Sigmoid colon (tissue), 7 donors: ENCODE results near the gene DNAJC6. TPM values are rescaled to one million over a fixed set of nuclear protein-coding genes. Genes with fewer than 3 reads are reported as not detected.

Experiments used
- DNase-seq: peaks from one replicate; pipeline ENCODE4 v3.0.0-alpha.2; 2019
- H3K27ac ChIP-seq, 4 donors: fragments of 200-600 bp; sonication (generic); one replicate each; pipeline ENCODE4 v1.5.1; 2016 to 2019; ENCODE audit warnings: mild to moderate bottlenecking in 1 of 4
- H3K27me3 ChIP-seq, 3 donors: fragments of 200-600 bp; sonication (generic); one replicate each; pipeline ENCODE4 v1.5.1; 2019; ENCODE audit warnings: mild to moderate bottlenecking in 1 of 3
- H3K36me3 ChIP-seq, 4 donors: fragments of 200-600 bp; sonication (generic); one replicate each; pipeline ENCODE4 v1.5.1; 2016 to 2019
- H3K4me1 ChIP-seq, 4 donors: fragments of 200-600 bp; sonication (generic); one replicate each; pipeline ENCODE4 v1.5.1; 2017 to 2019
- H3K4me3 ChIP-seq, 4 donors: fragments of 200-600 bp; sonication (generic); one replicate each; pipeline ENCODE4 v1.5.1; 2017 to 2019; ENCODE audit warnings: mild to moderate bottlenecking in 2 of 4, moderate library complexity in 1 of 4
- H3K9me3 ChIP-seq, 4 donors: fragments of 200-600 bp in 3 of 4; sonication (generic) in 3 of 4; one replicate each; pipeline versions ENCODE4 v1.5.1 to v1.6.1; 2013 to 2019
- EP300 ChIP-seq, 4 donors: sonication (generic); formaldehyde crosslinking; IDR thresholded peaks; one replicate each; pipeline ENCODE4 v1.6.1; 2017; ENCODE audit warnings: antibody characterized with exemption in 4 of 4
- POLR2A ChIP-seq, 2 donors: fragments of 450-650 bp; IDR thresholded peaks; one replicate each; pipeline ENCODE4 v1.6.1; 2016; ENCODE audit warnings: antibody characterized with exemption in 2 of 2, mild to moderate bottlenecking in 2 of 2, moderate library complexity in 2 of 2
- POLR2AphosphoS5 ChIP-seq, 4 donors: sonication (generic); formaldehyde crosslinking; IDR thresholded peaks; one replicate each; pipeline ENCODE4 v1.6.1; 2017; ENCODE audit warnings: antibody characterized with exemption in 4 of 4
- WGBS, 2 donors: extraction: QIAGEN DNeasy Blood & Tissue Kit; methylation state at CpG; one replicate each; pipeline ENCODE4 v1.1.7; 2013; 5-methylcytosine and 5-hydroxymethylcytosine counted together
- intact Hi-C: fragments of 100-400 bp; cut with DNase I; formaldehyde crosslinking; loops from one replicate; pipeline ENCODE4 v1.15.1; 2023
- polyA plus RNA-seq, 3 donors: library from polyadenylated mRNA; stranded (reverse); fragments of 200-250 nt; gene quantifications; one replicate each; pipeline ENCODE4 v1.2.3, GENCODE V29; 2013
- total RNA-seq, 4 donors: library from RNA; depleted of rRNA; stranded (reverse); fragments of >200 nt; gene quantifications; one replicate each; pipeline ENCODE4 v1.1.0, GENCODE V29; 2016
- TF ChIP-seq, protein P1 (sequence below), 4 experiments: fragments of 450-650 bp in 3 of 4; fragments of 200-600 bp in 1 of 4; IDR thresholded peaks; one replicate each; pipeline ENCODE4 v1.5.1; 2016 to 2019; ENCODE audit warnings: antibody characterized with exemption in 4 of 4, mild to moderate bottlenecking in 3 of 4, moderate library complexity in 2 of 4
- donor health status: healthy with polysubstance abuse.
- donor health status: Bipolar disorder and iron deficiency.
- donor health status: healthy.

Gene DNAJC6
- total and polyA plus RNA-seq, 7 donors: 0.23 to 7.1 (median 3.9) TPM

DNA sequence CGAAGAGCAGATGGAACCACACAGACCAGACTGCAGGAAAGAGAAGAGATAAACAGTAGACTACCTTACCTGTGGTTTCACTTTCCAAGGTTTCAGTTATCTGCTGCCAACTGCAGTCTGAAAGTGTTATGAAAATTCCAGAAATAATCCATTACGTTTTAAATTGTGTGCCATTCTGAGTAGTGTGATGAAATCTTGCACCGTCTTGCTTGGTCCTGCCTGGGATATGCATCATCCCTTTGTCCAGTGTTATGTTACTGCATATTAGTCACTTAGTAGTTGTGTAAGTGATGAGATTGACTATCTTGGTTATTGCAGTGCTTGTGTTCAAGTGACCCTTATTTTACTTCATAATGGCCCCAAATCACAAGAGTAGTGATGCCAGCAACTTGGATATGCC lies 33.9 kb downstream of the DNAJC6 start:
- Histone ChIP-seq H3K4me1 (no peaks in the 10 kb centered on the region), H3K27me3 (no peaks in the 10 kb centered on the region), H3K9me3 (no peaks in the 10 kb centered on the region), H3K36me3 (no peaks in the 10 kb centered on the region), H3K4me3 (no peak overlapping the region), H3K27ac (no peak overlapping the region)
- WGBS, 2 donors: 79 to 82% methylated on average over 3 of the region's 3 CpGs
- no peak for TF ChIP-seq POLR2A (IDR thresholded peaks at IDR 0.05)
- no peak for TF ChIP-seq POLR2AphosphoS5 (IDR thresholded peaks at IDR 0.05)
- TF ChIP-seq, protein P1, sequence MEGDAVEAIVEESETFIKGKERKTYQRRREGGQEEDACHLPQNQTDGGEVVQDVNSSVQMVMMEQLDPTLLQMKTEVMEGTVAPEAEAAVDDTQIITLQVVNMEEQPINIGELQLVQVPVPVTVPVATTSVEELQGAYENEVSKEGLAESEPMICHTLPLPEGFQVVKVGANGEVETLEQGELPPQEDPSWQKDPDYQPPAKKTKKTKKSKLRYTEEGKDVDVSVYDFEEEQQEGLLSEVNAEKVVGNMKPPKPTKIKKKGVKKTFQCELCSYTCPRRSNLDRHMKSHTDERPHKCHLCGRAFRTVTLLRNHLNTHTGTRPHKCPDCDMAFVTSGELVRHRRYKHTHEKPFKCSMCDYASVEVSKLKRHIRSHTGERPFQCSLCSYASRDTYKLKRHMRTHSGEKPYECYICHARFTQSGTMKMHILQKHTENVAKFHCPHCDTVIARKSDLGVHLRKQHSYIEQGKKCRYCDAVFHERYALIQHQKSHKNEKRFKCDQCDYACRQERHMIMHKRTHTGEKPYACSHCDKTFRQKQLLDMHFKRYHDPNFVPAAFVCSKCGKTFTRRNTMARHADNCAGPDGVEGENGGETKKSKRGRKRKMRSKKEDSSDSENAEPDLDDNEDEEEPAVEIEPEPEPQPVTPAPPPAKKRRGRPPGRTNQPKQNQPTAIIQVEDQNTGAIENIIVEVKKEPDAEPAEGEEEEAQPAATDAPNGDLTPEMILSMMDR (IDR thresholded peaks at IDR 0.05): no peak
- TF ChIP-seq EP300 (IDR thresholded peaks at IDR 0.05): no peak
- intact Hi-C loops: no loop called here
- no peak for DNase-seq

DNA sequence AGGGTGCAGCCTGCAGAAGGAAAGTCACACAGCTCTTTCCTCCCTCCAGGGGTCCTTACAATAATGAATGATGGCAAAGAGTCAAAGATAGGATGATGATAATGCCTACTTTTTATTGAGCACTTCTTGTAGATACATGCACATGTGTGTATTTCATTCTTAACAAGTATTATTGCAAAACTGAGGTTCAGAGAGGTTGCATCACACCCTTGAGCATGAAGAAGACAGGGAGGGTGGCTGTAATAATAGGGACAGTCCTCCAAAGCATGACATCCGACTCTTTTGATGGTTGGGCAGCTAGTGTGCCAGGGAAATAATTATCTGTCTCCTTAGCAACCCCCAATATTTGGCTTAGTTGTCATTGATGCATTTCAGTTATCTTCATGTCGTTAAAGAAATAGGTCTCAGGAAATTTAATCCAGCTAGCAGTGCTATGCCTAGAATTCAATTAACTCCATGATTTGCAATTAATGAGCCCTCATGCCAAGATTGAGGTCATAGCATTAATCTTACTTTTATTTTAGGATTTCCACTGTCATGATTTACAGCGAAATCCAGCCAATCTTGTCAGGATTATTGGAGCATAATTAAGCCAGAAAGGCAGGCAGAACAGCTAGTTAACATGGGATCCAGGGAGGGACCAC lies 35.0 kb downstream of the DNAJC6 start:
- 83 to 84% methylated on average over 3 of the region's 3 CpGs for WGBS, 2 donors
- no peak overlapping the region for H3K4me3 ChIP-seq
- DNase-seq: no peak
- H3K36me3 ChIP-seq: no peaks in the 10 kb centered on the region
- H3K4me1 ChIP-seq: no peaks in the 10 kb centered on the region
- H3K27ac ChIP-seq: no peak overlapping the region
- H3K9me3 ChIP-seq: no peaks in the 10 kb centered on the region
- TF ChIP-seq POLR2A (IDR thresholded peaks at IDR 0.05): no peak
- no peak for TF ChIP-seq EP300 (IDR thresholded peaks at IDR 0.05)
- TF ChIP-seq, protein P1 (IDR thresholded peaks at IDR 0.05): no peak
- TF ChIP-seq POLR2AphosphoS5 (IDR thresholded peaks at IDR 0.05): no peak
- H3K27me3 ChIP-seq: no peaks in the 10 kb centered on the region
- intact Hi-C loops: no loop called here

DNA sequence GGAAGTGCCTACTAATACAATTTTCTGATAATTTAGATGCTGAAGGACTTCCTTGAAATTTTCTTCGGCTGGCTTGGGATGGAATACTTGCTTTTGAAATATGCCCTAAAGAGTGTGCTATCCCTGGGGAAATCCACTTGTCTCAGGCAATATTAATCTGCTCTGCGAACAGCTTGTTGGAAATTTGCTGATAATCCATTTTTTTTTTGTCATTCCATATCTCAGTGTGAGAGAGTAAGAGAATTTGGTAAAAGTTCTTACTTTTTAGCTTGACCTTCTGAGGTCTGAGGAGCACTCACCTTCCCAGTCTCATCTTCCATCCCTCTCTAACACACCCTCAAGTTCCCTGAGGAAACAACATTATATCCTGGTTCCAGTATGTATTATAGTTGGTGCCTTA lies 36.8 kb downstream of the DNAJC6 start:
- Histone ChIP-seq H3K27ac (no peak overlapping the region), H3K9me3 (no peaks in the 10 kb centered on the region), H3K36me3 (no peaks in the 10 kb centered on the region), H3K27me3 (no peaks in the 10 kb centered on the region), H3K4me1 (no peaks in the 10 kb centered on the region), H3K4me3 (no peak overlapping the region)
- WGBS, 2 donors: 91 to 95% methylated on average over 2 of the region's 2 CpGs
- no peak for TF ChIP-seq EP300 (IDR thresholded peaks at IDR 0.05)
- TF ChIP-seq POLR2AphosphoS5 (IDR thresholded peaks at IDR 0.05): no peak
- TF ChIP-seq POLR2A (IDR thresholded peaks at IDR 0.05): no peak
- TF ChIP-seq, protein P1 (IDR thresholded peaks at IDR 0.05): no peak
- no peak for DNase-seq
- intact Hi-C loops: no loop called here

DNA sequence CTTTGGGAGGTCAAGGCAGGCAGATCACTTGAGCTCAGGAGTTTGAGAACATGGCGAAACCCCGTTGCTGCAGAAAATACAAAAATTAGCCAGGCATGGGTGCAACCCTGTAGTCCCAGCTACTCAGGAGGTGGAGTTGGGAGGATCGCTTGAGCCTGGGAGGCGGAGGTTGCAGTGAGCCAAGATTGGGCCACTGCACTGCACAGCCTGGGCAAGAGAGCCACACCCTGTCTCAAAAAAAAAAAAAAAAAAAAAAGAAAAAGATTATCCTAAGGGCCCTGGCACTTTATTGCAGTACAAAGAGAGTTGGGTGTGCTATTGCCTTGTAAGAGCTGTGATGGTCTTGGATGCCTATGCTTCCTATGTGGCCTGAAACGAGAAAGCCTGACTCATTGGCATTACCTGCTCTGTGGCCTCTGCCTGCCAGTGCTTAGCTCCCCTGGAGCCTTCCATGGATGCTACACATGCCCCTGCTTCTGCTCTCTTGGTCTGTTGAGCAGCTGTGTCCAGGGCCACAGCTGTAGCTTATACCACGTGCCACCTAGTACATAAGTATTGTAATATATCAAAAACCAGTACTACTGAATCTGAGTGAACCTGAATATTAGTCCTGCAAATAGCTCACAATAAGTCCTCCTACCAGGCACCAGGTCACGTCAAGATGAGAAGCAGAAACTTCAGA lies 45.8 kb downstream of the DNAJC6 start:
- H3K27ac ChIP-seq: no peak overlapping the region
- no peak for DNase-seq
- WGBS, 2 donors: 87 to 92% methylated on average over 7 of the region's 7 CpGs
- no peaks in the 10 kb centered on the region for H3K4me1 ChIP-seq
- H3K9me3 ChIP-seq: no peaks in the 10 kb centered on the region
- H3K36me3 ChIP-seq: no peaks in the 10 kb centered on the region
- intact Hi-C loops: no loop called here
- no peaks in the 10 kb centered on the region for H3K27me3 ChIP-seq
- H3K4me3 ChIP-seq: no peak overlapping the region
- TF ChIP-seq EP300 (IDR thresholded peaks at IDR 0.05) (no peak), POLR2A (IDR thresholded peaks at IDR 0.05) (no peak), POLR2AphosphoS5 (IDR thresholded peaks at IDR 0.05) (no peak)
- TF ChIP-seq, protein P1 (IDR thresholded peaks at IDR 0.05): no peak
